NCI-H2029 (cell line): ENCODE data around the gene TMEM63B.
"Not testable (repeated sequence)": the region's sequence is repeated elsewhere in the genome, so short reads cannot be mapped to it uniquely, and the experiment has no call there.

Experiments
- DNase-seq: peaks from one replicate; lab custom pipeline; 2025; lab: John Stamatoyannopoulos, UW

Gene TMEM63B

GRCh38 chr6:44194326-44194725 is 67.0 kb downstream of the TMEM63B start:
- DNase-seq = no peak

- not testable (repeated sequence) for DNase-seq
Observed at GRCh38 chr6:44196351-44196750, 69.0 kb downstream of the TMEM63B start.

GRCh38 chr6:44198684-44199083 is 71.3 kb downstream of the TMEM63B start:
- DNase-seq = no peak

- no peak for DNase-seq
Observed at GRCh38 chr6:44199883-44200282, 72.5 kb downstream of the TMEM63B start.

GRCh38 chr6:44201200-44201599 is 73.8 kb downstream of the TMEM63B start:
- no peak for DNase-seq

- no peak for DNase-seq
Observed at GRCh38 chr6:44201638-44202303, 74.4 kb downstream of the TMEM63B start.

GRCh38 chr6:44202332-44202971 is 75.1 kb downstream of the TMEM63B start:
- no peak for DNase-seq

GRCh38 chr6:44202972-44203750 is 75.8 kb downstream of the TMEM63B start:
- no peak for DNase-seq

- DNase-seq = no peak
Observed at GRCh38 chr6:44203955-44204354, 76.6 kb downstream of the TMEM63B start.
